HCT116 (cell line): ENCODE results near the gene C1QTNF2. TPM values are rescaled to one million over a fixed set of nuclear protein-coding genes. Genes with fewer than 3 reads are reported as not detected.

ENCODE experiments used
- CEBPB ChIP-seq: IDR thresholded peaks from 2 replicates; pipeline ENCODE4 v1.6.1; 2012; ENCODE audit warnings: low read depth
- EGR1 ChIP-seq: IDR thresholded peaks from 2 replicates; pipeline ENCODE4 v1.6.1; 2012; ENCODE audit warnings: low read depth
- EZH2 ChIP-seq: fragments of 200-600 bp; sonication (generic); IDR thresholded peaks from 2 replicates; pipeline ENCODE4 v1.6.1; 2017; ENCODE audit warnings: antibody characterized with exemption, mixed run types
- EZH2phosphoT487 ChIP-seq: fragments of 200-600 bp; IDR thresholded peaks from 2 replicates; pipeline ENCODE4 v1.6.1; 2018; ENCODE audit warnings: antibody characterized with exemption, borderline replicate concordance
- JUND ChIP-seq: IDR thresholded peaks from 2 replicates; pipeline ENCODE4 v1.6.1; 2012
- POLR2AphosphoS5 ChIP-seq: IDR thresholded peaks from 2 replicates; pipeline ENCODE4 v1.6.1; 2011; ENCODE audit warnings: mild to moderate bottlenecking, low read depth, low read length, moderate library complexity
- RAD21 ChIP-seq: IDR thresholded peaks from 2 replicates; pipeline ENCODE4 v1.6.1; 2012; ENCODE audit warnings: low read depth, mild to moderate bottlenecking
- REST ChIP-seq: IDR thresholded peaks from 2 replicates; pipeline ENCODE4 v1.6.1; 2012; ENCODE audit warnings: low read depth
- SP1 ChIP-seq: IDR thresholded peaks from 2 replicates; pipeline ENCODE4 v1.6.1; 2012; ENCODE audit warnings: low read depth
- SRF ChIP-seq: IDR thresholded peaks from 2 replicates; pipeline ENCODE4 v1.6.1; 2012; ENCODE audit warnings: low read depth
- ZBTB33 ChIP-seq: IDR thresholded peaks from 2 replicates; pipeline ENCODE4 v1.6.1; 2011; ENCODE audit warnings: mild to moderate bottlenecking, low read length, moderate library complexity; ENCODE audit not compliant: insufficient replicate concordance; ENCODE audit errors: extremely low read depth
- ZFX ChIP-seq: fragments of 450-650 bp; IDR thresholded peaks from 2 replicates; pipeline ENCODE4 v1.6.1; 2017
- ZNF274 ChIP-seq: fragments of 200-500 bp; sonication (Bioruptor generic); IDR thresholded peaks from 2 replicates; pipeline ENCODE4 v1.6.1; 2014; ENCODE audit warnings: mild to moderate bottlenecking, low read depth, low read length, inconsistent platforms
- total RNA-seq: library from RNA; stranded (reverse); gene quantifications from one replicate; pipeline ENCODE4 v1.2.1, GENCODE V29; 2021; ENCODE audit not compliant: unreplicated experiment

Gene C1QTNF2
- total RNA-seq, 1 experiment from 2014 or later, result 0.15 TPM

DNA sequence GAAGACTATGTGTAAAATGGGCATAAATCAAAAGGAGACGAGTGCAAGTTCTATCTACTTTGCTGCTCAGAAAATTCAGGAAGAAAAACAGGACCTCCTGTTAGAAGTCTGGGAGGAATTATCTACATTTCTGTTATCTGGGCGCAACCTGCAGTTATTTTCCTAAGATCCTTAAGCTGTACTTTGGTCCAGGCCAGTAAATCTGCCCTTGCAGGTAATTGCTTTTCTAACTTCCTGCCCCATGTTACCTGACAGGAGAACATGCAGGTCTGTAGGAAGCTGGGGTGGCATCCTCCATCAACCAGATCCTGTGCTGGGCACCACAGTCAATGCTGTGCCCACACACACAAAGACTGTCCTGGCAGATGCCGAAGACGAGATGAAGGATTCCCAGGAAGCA, 63.7 kb downstream of the C1QTNF2 start (continued):
- TF ChIP-seq REST, result no peak
- no peak for TF ChIP-seq EZH2phosphoT487
- no peak for TF ChIP-seq JUND
- no peak for TF ChIP-seq EZH2
- no peak for TF ChIP-seq CEBPB
- TF ChIP-seq SRF, result no peak
- TF ChIP-seq SP1, result no peak
- no peak for TF ChIP-seq EGR1
- no peak for TF ChIP-seq RAD21
- no peak for TF ChIP-seq POLR2AphosphoS5
- no peak for TF ChIP-seq ZNF274
- TF ChIP-seq ZFX, result no peak
- TF ChIP-seq ZBTB33, result no peak
